ENCODE data around the gene TRMT2A.

GRCh38 chr22:20153945-20154344 is 36.9 kb upstream of the TRMT2A start:
- no peak for TF ChIP-seq CTCF (IDR thresholded peaks at IDR 0.05)
- TF ChIP-seq EP300 (IDR thresholded peaks at IDR 0.05), result no peak
- TF ChIP-seq POLR2A (IDR thresholded peaks at IDR 0.05), result no peak
